ENCODE measurements around the gene EBF3. TPM values are rescaled to one million over a fixed set of nuclear protein-coding genes. Genes with fewer than 3 reads are reported as not detected.

Gene EBF3
- total RNA-seq, 1 donor from 2014 or later, result 0.07 TPM

DNA sequence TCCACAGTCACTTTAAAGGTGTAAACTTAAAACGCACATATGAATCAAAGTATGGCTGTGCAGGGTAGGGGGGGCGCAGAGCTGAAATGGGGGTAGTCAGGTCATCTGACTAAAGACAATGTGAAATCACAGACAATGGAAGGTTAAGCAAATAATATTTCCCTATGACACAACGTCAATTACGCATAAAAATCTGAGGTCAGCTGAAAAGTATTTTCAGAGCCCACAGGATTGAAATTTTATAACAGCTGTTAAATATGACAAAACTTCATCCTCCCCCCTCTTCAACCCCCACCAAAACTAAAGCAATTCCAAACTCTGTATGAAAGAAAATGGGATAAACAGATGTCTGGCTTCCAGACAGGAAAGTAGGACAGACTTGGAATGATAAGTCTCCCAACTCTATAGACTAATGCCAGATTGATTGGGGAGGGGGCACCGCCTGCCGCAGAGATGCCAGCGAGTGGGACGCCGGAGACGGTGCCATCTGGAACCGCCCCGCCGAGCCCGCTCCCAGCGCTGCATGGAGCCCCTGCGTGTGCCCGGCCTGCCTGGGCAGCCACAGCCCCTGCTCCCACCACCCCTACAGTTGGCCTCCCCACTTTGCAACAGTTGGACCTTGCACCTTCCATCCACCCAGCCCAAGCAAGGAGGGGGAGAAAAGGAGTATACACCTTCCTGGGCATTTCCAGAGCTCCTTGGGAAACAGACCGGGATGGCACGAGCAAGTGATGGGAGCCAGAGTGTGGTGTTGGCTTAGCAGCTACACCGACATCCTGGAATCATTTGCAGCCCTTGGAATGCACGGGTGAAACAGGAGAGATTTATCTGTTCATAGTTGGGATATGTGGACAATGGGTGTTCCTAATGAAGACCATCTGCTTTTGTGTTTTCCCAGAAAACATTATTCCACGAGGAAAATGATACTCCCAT lies 10.7 kb downstream of the EBF3 start:
- Histone ChIP-seq H3K4me2 (ENCODE audit: low read length) (no peak overlapping the region), H3K9ac (ENCODE audit: low read length) (no peak overlapping the region), H3K4me3 (ENCODE audit: insufficient read depth, low read depth, low read length) (no peak overlapping the region), H4K20me1 (ENCODE audit: insufficient read depth, low read length) (no peaks in the 10 kb centered on the region), H3K79me2 (ENCODE audit: insufficient read depth, low read length) (no peaks in the 10 kb centered on the region), H3K27me3 (ENCODE audit: insufficient read depth, low read length) (peaks cover 38% of the 10 kb centered on the region), H2AFZ (ENCODE audit: low read depth, low read length) (no peak overlapping the region), H3K27ac (ENCODE audit: low read depth, low read length) (no peak overlapping the region), H3K4me1 (ENCODE audit: insufficient read depth, low read length) (no peaks in the 10 kb centered on the region), H3K9me3 (ENCODE audit: insufficient read depth, low read depth, low read length) (peaks cover 2% of the 10 kb centered on the region), H3K36me3 (ENCODE audit: insufficient read depth, low read length) (no peaks in the 10 kb centered on the region)
- Mint-ChIP-seq H3K4me1 (ENCODE audit: low read depth, unreplicated experiment) (peaks cover 2% of the 10 kb centered on the region), H3K36me3 (ENCODE audit: low read depth, unreplicated experiment) (no peaks in the 10 kb centered on the region), H3K27ac (ENCODE audit: unreplicated experiment) (no peak overlapping the region), H3K9me3 (ENCODE audit: unreplicated experiment) (peaks cover 2% of the 10 kb centered on the region), H3K4me3 (ENCODE audit: unreplicated experiment) (no peak overlapping the region), H3K27me3 (ENCODE audit: low read depth, unreplicated experiment) (peaks cover 62% of the 10 kb centered on the region)
- no peak for FAIRE-seq
- no peak for DNase-seq (ENCODE audit: low read depth)
- no peak for TF ChIP-seq EZH2 (IDR thresholded peaks at IDR 0.05; ENCODE audit: insufficient read depth, low read length)
- TF ChIP-seq, protein P1, sequence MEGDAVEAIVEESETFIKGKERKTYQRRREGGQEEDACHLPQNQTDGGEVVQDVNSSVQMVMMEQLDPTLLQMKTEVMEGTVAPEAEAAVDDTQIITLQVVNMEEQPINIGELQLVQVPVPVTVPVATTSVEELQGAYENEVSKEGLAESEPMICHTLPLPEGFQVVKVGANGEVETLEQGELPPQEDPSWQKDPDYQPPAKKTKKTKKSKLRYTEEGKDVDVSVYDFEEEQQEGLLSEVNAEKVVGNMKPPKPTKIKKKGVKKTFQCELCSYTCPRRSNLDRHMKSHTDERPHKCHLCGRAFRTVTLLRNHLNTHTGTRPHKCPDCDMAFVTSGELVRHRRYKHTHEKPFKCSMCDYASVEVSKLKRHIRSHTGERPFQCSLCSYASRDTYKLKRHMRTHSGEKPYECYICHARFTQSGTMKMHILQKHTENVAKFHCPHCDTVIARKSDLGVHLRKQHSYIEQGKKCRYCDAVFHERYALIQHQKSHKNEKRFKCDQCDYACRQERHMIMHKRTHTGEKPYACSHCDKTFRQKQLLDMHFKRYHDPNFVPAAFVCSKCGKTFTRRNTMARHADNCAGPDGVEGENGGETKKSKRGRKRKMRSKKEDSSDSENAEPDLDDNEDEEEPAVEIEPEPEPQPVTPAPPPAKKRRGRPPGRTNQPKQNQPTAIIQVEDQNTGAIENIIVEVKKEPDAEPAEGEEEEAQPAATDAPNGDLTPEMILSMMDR (IDR thresholded peaks at IDR 0.05; ENCODE audit: insufficient read depth, low read depth, low read length), result no peak

- Histone ChIP-seq H3K36me3 (ENCODE audit: insufficient read depth, low read length) (no peaks in the 10 kb centered on the region), H3K27me3 (ENCODE audit: insufficient read depth, low read length) (peaks cover 30% of the 10 kb centered on the region), H3K4me2 (ENCODE audit: low read length) (no peak overlapping the region), H3K4me3 (ENCODE audit: insufficient read depth, low read depth, low read length) (no peak overlapping the region), H3K27ac (ENCODE audit: low read depth, low read length) (no peak overlapping the region), H3K9ac (ENCODE audit: low read length) (no peak overlapping the region), H4K20me1 (ENCODE audit: insufficient read depth, low read length) (no peaks in the 10 kb centered on the region), H2AFZ (ENCODE audit: low read depth, low read length) (no peak overlapping the region), H3K79me2 (ENCODE audit: insufficient read depth, low read length) (no peaks in the 10 kb centered on the region), H3K9me3 (ENCODE audit: insufficient read depth, low read depth, low read length) (peaks cover 2% of the 10 kb centered on the region), H3K4me1 (ENCODE audit: insufficient read depth, low read length) (no peaks in the 10 kb centered on the region)
- TF ChIP-seq, protein P1 (IDR thresholded peaks at IDR 0.05; ENCODE audit: insufficient read depth, low read depth, low read length), result no peak
- no peak for TF ChIP-seq EZH2 (IDR thresholded peaks at IDR 0.05; ENCODE audit: insufficient read depth, low read length)
- H3K4me3 Mint-ChIP-seq (ENCODE audit: unreplicated experiment), result no peak overlapping the region
- DNase-seq (ENCODE audit: low read depth), result no peak
- H3K36me3 Mint-ChIP-seq (ENCODE audit: low read depth, unreplicated experiment), result no peaks in the 10 kb centered on the region
- peaks cover 2% of the 10 kb centered on the region for H3K4me1 Mint-ChIP-seq (ENCODE audit: low read depth, unreplicated experiment)
- no peak for FAIRE-seq
- no peaks in the 10 kb centered on the region for H3K9me3 Mint-ChIP-seq (ENCODE audit: unreplicated experiment)
- no peak overlapping the region for H3K27ac Mint-ChIP-seq (ENCODE audit: unreplicated experiment)
- peaks cover 54% of the 10 kb centered on the region for H3K27me3 Mint-ChIP-seq (ENCODE audit: low read depth, unreplicated experiment)
These were observed 11.5 kb downstream of the EBF3 start for GRCh38 chr10:129952378-129953118.

All from astrocyte (in vitro differentiated cells and primary cell).